IMR-90 (cell line): ENCODE results near the gene LRP1B.

Source experiments
- BHLHE40 ChIP-seq: fragments of 150-350 bp; IDR thresholded peaks from 2 replicates; pipeline ENCODE4 v1.6.1; 2016; ENCODE audit warnings: mild to moderate bottlenecking, low read depth, low read length
- CEBPB ChIP-seq: IDR thresholded peaks from 2 replicates; pipeline ENCODE4 v1.6.1; 2012; ENCODE audit warnings: low read depth, low read length, improper control_type of control experiment
- CHD1 ChIP-seq: IDR thresholded peaks from 2 replicates; pipeline ENCODE4 v1.6.1; 2012; ENCODE audit warnings: low read depth, low read length, improper control_type of control experiment
- FOS ChIP-seq: fragments of 150-350 bp; IDR thresholded peaks from 2 replicates; pipeline ENCODE4 v1.6.1; 2016; ENCODE audit warnings: low read depth, low read length
- MAFK ChIP-seq: IDR thresholded peaks from 2 replicates; pipeline ENCODE4 v1.6.1; 2012; ENCODE audit warnings: low read depth, low read length, improper control_type of control experiment
- MXI1 ChIP-seq: IDR thresholded peaks from 2 replicates; pipeline ENCODE4 v1.6.1; 2012; ENCODE audit warnings: low read depth, mild to moderate bottlenecking, low read length, moderate library complexity, borderline replicate concordance
- NFE2L2 ChIP-seq: fragments of 150-350 bp; IDR thresholded peaks from 2 replicates; pipeline ENCODE4 v1.6.1; 2016; ENCODE audit warnings: low read depth, mild to moderate bottlenecking, low read length
- POLR2A ChIP-seq: IDR thresholded peaks from 2 replicates; pipeline ENCODE4 v1.6.1; 2012; ENCODE audit warnings: mild to moderate bottlenecking, low read depth, low read length
- RAD21 ChIP-seq: IDR thresholded peaks from 2 replicates; pipeline ENCODE4 v1.6.1; 2012; ENCODE audit warnings: low read length, improper control_type of control experiment
- RFX5 ChIP-seq: IDR thresholded peaks from 2 replicates; pipeline ENCODE4 v1.8.0; 2012; ENCODE audit warnings: low read depth, mild to moderate bottlenecking, low read length, moderate library complexity
- SMC3 ChIP-seq: fragments of 150-350 bp; IDR thresholded peaks from 2 replicates; pipeline ENCODE4 v1.6.1; 2016; ENCODE audit warnings: low read depth, mild to moderate bottlenecking, antibody characterized with exemption, low read length, moderate library complexity
- TF ChIP-seq, protein P1 (sequence below): conservative IDR thresholded peaks from 2 replicates; pipeline ENCODE4 v1.5.1; 2012; ENCODE audit warnings: mild to moderate bottlenecking, low read depth, low read length, improper control_type of control experiment
- TF ChIP-seq, protein P2 (sequence below): fragments of 150-350 bp; IDR thresholded peaks from 2 replicates; pipeline ENCODE4 v1.6.1; 2017; ENCODE audit warnings: mild to moderate bottlenecking, antibody characterized with exemption, low read length, low read depth

DNA sequence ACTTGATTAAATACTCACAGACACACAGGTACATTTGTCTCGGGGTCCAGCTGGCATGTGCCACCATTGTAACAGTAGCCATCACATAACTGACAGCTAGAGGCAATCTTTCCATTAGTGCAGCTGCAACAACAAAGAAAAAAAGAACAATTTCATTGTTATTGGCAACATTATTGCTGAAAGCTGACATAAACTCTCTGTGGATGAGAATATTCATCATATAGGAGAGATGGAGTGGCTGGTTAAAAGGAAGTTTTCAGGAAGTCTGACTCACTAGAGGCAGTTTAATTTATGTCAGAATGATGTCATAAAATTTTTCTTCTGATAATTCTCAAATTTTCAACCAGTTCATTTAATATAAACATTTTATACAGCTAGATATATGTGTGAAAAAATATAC is 1860.6 kb downstream of the LRP1B start:
- TF ChIP-seq POLR2A (no peak), SMC3 (no peak), RAD21 (no peak), CEBPB (no peak), FOS (no peak), CHD1 (no peak), BHLHE40 (no peak), MAFK (no peak), MXI1 (no peak), NFE2L2 (no peak), RFX5 (no peak)
- TF ChIP-seq, protein P1, sequence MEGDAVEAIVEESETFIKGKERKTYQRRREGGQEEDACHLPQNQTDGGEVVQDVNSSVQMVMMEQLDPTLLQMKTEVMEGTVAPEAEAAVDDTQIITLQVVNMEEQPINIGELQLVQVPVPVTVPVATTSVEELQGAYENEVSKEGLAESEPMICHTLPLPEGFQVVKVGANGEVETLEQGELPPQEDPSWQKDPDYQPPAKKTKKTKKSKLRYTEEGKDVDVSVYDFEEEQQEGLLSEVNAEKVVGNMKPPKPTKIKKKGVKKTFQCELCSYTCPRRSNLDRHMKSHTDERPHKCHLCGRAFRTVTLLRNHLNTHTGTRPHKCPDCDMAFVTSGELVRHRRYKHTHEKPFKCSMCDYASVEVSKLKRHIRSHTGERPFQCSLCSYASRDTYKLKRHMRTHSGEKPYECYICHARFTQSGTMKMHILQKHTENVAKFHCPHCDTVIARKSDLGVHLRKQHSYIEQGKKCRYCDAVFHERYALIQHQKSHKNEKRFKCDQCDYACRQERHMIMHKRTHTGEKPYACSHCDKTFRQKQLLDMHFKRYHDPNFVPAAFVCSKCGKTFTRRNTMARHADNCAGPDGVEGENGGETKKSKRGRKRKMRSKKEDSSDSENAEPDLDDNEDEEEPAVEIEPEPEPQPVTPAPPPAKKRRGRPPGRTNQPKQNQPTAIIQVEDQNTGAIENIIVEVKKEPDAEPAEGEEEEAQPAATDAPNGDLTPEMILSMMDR = no peak
- TF ChIP-seq, protein P2, sequence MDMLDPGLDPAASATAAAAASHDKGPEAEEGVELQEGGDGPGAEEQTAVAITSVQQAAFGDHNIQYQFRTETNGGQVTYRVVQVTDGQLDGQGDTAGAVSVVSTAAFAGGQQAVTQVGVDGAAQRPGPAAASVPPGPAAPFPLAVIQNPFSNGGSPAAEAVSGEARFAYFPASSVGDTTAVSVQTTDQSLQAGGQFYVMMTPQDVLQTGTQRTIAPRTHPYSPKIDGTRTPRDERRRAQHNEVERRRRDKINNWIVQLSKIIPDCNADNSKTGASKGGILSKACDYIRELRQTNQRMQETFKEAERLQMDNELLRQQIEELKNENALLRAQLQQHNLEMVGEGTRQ = no peak
